T-helper 1 cell treated with Interleukin-12 subunit alpha and Interleukin-12 subunit beta and Interleukin-4 antibody, amounts not matched to agents 30 ng/mL and 1 ng/mL, for 36 hours (primary cell): Measurements from ENCODE around the gene SCRN2. TPM values are rescaled to one million over a fixed set of nuclear protein-coding genes. Genes with fewer than 3 reads are reported as not detected.

ENCODE experiments used
- intact Hi-C: fragments of 100-400 bp; cut with micrococcal nuclease; formaldehyde crosslinking; loops from one replicate; pipeline ENCODE4 v1.15.1; 2024
- total RNA-seq: library from RNA; stranded (reverse); gene quantifications from 2 replicates; pipeline ENCODE4 v1.2.3, GENCODE V29; 2022

The SCRN2 gene
- total RNA-seq, 1 donor from 2014 or later, result 28.7 TPM

DNA sequence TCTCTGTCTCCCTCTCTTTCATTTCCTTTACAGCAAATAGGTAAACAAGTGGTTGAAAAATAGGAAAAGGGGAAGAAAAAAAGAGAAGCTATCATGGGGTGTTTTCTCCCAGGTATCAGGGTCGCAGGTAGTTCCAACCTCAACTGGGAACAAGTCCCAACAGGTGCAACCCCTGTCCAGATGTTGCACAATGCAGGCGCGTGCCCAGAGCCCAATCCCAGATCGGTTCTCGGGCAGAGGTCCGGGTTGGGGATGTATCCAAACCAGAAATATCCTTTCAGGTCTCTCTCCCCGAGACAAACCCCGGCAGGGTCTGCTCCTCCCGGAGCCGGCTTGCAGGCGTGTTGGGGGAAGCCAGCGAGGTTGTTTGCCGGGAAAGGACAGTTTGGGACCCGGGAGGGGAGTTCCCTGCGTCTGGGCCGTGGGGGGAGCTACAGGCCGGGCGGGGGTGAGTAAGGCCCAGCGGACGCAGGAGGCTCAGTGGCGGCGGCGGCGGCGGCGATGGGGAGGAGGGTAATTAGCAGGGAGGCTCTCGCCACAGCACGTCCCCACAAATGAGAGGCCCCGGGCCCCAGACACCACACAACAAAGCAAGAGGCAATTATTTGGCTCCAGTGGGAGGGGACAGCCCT is 31.1 kb upstream of the SCRN2 start:
- intact Hi-C loops, result no loop called here

DNA sequence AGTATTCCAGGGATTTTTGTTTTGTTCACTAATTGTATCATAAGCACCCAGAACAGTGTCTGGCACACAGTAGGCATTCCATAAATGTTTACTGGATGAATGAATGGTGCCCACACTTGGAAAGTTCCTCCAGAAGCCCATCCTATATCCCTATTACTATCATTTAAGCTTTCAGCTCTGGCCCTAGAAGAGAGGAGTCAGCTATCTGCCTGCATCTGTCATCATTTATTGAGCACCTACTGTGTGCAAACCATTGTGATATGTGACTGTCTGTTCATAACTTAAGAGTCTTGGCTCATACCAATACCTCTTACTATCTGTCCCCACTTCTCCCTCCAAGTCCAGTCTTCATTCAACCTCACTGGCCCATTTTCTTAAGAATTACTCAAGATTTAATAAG is 30.0 kb upstream of the SCRN2 start:
- intact Hi-C loops, result no loop called here

DNA sequence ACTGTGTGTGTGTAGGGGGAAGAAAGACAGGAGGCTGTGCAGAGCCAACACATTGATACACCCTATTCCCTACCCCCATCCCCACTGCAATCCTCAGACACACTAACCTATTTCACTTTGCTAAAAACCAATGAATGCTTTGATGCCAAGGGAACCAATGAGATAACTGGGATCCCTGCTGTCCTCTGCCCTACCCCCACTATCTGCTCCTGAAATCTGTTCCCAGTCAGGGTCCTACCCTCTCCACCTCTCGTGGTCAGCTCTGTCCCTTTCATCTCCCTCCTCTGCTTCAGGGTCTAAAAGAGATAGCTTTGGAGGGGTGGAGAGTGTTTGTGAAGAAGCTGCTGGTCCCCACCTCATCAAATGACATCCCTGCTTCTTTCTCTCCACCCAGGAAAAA is 29.0 kb upstream of the SCRN2 start:
- intact Hi-C loops, result no loop called here

DNA sequence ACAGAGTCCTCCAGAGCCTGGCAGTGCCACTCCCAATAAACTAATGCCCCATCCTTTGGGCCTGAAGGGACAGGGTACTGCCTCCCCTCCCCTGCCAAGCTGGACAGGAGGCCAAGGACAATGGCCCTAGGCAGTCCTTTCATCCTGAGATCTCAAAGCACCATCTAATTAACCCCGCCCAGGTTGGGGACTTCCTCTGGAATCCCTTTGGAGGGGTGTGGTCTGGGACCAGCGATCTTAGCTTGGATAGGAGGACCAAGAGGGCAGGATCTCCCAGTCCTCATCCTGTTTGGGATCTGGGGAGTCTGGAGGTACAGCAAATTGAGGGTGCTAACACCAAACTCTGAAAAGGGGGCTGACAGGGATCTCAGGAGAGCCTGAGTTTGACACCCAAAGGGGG is 28.0 kb upstream of the SCRN2 start:
- intact Hi-C loops, result no loop called here

DNA sequence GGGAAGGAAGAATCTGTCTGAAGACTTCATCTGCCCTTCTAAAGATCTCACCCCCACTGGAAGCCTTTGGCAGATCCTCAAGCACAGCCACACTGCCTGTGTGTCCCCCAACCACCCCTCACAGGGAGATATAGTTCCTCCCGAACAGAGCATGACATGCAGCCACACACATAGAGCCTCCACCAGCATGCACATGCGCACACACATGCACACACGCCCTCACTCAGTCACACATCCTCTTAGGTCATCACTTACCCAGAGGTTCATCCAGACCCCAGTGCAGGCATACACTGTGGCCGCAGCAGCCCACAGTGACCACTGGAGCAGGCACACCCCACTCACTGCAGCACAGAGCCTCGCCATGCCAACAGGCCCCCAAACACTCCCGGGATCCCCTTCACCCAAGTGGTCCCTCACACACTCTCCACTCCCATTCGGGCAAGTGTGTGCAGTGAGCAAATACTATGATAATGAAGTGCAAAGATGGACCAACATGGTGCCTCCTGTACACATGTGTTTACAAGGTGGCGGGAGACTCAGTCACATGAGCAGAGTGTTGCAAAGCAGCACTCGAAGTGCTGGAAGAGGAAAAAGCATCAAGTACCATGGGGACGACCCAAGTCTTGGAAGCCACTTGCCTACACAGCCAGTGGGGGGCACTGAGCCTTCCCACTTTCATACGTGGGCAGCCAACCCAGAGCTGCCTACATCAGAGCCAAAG is 26.9 kb upstream of the SCRN2 start:
- intact Hi-C loops, result no loop called here

DNA sequence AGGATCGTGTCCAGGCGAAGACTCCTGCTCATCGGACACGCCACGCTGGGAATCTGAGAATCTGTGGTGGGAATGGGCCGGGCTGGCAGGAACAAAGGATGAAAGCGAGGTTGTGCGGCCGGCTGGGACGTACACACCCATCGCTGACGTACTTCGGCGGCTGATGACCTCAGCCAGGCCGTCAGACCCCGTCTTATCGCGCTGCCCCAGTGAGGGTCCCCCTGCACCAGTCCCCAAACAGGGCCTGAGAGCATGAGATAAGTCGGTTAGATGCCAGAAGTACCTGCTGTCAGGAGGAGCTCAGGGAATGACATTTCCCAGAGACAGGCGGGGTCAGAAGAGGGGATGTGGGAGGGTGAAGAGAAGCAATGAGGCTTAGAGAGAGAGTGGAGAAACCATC is 25.9 kb upstream of the SCRN2 start:
- intact Hi-C loops, result no loop called here

DNA sequence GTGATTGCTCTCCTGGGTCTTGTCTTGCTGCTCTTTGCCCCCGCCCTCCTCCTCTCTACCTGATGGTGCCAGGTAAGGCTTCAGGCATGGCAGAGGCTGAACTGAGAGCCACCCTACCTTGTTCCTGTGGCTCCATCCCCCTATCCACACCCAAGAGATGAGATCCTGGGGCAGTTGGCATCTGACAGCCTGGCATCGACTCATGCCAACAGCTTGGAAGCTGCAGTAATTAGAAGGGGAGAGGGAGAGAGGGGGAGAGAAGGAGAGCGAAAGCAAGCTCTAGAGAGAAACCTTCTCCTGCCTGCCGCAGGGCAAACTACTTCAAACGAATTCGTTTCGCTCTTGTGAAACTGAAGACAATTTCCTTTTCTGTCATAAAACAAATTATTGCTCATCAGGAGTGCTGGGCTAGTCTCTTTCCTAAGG is 23.7 kb upstream of the SCRN2 start:
- intact Hi-C loops, result no loop called here

DNA sequence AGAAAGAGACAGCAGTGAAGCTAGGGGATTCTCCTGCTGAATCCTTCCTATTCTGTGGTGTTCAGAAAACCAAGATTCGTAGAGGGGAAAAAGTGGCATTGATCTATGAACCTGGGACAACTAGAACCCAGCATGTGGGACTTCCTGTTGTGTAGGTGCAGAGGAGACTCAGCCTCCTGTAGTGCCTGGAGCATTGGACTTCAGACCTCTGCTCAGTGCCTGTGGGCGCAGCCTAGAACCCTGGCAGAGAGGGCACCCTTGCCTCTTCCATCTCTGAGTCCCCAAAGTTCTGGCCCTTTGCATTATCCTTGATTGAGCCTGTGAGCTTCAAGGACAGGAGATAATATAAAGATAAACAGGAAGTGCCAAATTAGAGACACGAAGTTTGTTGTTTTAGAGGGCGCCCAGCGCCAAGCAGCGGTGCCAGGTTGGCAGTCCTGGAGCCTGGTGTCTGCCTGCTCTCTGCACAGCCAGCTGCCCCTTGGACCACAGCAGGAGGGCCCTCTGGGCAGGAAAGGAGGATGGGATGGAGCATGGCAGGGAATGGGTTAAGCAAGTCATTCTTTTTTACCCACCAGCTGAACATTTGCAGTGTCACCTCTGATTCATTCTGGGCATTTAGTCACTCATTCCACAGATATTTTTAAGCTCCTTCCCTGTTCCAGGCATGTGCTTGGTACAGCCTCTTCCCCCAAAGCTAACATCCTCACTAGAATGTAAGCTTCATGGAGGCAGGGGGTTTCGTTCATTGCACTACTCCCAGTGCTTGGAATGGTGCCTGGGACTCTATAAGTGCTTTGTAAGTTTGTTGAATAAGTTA is 21.8 kb upstream of the SCRN2 start:
- intact Hi-C loops, result no loop called here

DNA sequence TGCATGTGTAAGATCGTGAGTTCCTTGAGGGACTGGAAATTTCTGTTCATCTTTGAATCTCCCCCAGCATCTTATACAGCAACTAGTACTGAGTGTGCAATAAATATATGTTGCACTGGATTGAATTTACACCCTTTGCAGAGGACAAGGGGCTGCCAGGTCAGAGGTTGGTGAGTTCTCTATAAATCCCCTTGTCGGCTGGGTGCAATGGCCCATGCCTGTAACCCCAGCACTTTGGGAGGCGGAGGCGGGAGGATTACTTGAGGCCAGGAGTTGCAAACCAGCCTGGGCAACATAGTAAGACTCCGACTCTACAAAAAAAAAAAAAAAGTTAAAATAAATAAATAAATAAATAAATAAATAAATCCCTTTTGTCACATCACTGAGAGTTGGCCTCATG is 19.3 kb upstream of the SCRN2 start:
- intact Hi-C loops, result no loop called here

DNA sequence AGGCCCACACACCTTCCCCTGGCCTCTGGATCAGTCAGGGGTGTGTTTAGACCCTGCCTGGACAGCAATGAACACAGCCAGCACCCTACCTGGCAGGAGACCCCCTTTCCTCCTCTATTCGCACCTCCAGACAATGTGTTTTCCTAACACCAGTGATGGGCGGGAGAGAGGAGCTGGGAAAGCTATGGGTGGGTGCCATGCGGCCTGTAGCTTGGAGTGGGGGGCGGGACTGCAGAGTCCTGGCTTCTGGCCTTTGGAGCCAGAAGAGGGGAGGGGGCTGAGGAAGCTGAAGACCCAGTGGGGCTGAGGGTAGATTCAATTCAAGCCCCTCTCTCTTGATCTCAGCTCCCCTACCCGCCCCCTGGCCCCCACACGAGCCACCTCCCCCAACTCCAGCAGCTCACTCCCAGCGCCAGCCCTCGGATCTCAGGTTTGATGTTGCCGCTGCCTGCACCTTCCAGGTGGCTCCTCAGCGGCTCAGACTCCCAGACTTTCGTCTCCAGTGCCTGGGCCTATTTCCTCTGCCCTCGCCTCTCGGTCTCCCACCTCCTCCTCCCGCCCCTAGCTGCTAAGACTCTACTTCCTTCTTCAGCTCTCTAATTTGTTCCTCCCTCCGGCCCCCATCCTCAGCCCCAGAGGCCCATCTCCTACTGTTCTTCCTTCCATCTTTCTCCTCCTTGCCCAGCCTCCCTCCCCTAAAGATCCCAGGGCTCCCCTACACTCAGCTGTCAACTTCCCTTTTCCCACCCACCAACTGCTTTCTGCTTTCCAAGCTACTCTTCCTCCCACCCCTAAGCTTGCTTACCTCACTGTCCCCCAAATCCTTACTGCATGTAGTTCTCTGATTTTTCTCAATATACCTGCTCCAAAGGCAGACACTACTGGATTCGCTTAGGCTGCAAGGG is 16.7 kb upstream of the SCRN2 start:
- intact Hi-C loops, result no loop called here

DNA sequence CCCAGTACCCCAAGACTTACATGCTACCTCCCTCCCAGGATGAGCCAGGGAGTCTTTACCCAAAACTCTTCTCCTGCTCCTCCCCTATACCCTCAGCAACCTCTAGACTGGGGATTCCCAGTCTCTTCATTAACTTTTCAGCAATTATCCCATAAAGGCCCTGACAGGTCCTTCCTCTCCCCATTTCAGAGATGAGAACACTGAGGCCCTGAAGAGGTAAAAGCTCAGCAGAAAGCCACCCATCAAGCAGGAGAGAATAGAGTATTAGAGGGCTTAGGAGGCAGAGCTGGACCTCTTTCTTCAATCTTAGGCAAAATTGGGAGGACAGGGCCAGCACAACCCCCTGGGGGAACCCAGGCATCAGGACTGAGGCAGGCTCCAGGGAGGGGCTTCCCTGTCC is 15.8 kb upstream of the SCRN2 start:
- intact Hi-C loops, result no loop called here

DNA sequence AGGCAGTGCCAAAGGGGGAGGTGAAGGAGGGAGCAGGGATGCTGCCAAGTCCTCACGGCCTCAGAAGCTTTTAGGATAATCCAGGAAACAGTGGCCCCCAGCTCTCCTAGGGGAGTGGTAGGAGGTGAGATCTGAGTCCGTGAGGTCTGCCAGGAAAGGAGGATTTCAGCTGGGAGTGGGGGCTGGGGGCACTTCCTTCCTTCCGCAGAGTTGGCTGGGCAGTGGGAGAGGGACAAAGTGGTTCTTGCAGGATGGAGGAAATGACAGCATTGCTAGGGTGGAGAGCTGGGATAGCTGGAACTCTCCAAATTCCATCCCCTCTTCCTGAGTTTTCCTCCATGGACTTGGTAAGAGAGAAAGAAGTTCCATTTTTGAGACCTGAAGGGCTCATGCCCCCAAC is 14.7 kb upstream of the SCRN2 start:
- intact Hi-C loops, result no loop called here

DNA sequence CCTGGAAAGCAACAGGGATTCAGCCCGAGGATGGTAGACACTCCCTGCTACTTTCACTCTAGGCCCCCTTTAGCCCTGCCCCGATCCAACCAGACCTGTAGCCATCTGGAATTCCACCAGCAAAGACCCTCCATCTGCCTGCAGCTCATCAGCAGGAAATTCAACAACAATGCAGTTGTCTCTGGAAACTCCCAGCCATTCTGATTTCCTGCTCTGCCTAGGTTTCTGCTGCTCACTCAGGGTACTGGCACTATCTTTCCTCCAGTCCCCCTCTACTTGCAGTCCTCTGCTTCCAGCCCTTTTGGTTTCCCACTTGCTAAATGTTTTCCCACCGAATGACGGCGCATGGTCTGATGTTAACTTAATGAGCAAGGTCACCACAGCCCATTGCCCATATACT is 12.5 kb upstream of the SCRN2 start:
- intact Hi-C loops, result no loop called here

DNA sequence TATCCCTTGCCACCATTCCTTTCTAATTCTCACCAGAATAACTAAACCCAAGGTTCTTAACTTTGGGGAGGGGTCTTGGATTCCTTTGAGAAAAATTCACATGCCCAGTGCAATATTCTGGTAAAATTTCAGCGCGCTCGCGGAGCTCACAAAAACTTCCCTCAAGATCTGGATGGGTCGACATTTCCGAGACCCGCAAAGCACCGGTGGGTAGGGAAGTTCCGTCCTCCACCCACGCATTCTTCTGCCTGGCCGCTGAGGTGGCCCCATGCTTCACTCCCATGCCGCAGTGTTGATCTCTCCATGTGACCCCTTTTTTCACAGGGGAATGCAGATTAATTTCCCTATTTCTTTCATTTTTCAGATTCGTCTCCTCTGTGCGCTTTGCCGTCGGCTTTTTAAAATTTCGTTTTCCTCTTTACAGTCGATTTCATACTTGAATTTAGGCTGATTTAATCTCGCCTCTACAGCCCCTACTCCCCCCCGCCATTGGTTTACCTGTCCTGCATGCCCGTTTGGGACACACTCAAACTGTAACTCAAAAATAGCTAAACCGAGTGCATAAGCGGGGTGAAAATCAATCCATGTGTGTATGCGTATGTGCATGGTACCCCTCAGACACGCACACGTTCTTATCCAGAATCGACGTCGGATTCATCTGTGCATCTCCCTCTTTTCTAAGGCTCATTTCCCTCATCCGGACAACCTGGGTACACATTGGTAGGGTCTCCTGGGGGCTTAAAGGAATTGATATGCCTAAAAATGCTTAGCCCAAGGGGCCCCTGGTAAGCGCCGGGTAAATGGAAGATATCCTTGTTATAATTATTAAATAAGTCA is 11.3 kb upstream of the SCRN2 start:
- intact Hi-C loops, result loop anchor here (1.0 kb wide), 1 partner anchor 8 kb away; no protein-coding TSS in a partner anchor

DNA sequence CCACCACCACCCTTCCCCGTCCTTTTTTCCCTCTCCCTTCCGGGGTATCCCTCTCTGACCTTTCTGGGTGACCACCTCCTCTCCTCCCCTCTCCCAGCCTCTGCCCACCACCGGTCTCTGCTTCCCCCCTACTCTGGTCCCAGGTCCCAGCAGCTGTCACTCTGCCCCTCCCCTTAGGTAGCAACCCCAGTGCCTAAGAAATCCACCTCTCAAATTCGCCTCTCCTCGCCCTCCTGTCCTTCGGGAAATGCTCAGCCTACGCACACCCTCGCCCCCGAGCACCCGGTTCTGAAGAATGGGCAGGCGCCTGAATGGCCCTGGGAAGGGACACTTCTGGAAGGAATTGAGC is 10.7 kb upstream of the SCRN2 start:
- intact Hi-C loops, result loop anchor here (1.0 kb wide), 1 partner anchor 7 kb away; no protein-coding TSS in a partner anchor

DNA sequence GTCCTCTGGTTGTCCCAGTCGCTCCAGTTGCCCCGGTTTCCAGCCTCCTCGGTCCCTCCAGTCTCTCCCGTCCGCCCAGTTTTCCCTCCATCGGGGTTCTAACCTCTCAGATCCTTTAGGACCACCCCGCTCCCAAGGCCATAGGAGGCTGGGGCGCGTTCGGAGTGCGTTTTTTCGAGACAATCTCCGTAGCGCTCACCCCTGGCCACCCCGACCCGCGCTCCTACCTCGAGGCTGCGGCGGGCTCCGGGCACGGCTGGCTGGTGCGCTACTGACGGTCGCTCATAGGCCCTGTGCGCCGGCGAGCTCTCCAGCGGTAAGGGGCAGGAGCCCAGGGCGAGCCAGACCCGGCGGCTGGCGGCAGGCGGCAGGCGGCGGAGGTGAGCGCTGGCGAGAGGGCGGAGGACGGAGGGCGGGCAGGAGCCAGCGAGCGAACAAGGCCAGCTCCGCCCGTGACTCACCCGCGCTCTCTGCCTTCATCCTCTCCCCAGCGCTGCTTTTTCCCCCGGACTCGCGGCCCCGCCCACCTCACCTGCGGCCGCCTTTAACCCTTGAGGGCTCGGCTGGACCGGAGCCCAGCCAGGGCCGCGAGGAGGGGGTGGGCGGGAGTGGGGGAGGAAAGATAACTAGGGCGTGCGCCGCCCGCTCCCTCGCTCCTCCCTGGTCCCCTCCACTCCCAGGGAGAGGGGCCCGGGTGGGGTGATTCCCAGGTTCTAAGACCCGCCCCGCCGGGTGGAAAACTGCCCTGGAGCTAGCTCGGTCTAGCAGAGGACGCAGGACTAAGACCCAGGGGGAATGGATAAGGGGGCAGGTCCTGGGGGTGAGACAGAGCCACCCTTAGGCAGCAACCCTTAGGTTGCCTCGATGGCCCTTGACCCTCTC is 9.9 kb upstream of the SCRN2 start, which contains the start of gene SP6:
TSS of gene SP6 (minus strand) at position 472 of the 882 bp plus-strand sequence. CDS start 2,734 bp downstream, outside the sequence.
- intact Hi-C loops, result no loop called here

DNA sequence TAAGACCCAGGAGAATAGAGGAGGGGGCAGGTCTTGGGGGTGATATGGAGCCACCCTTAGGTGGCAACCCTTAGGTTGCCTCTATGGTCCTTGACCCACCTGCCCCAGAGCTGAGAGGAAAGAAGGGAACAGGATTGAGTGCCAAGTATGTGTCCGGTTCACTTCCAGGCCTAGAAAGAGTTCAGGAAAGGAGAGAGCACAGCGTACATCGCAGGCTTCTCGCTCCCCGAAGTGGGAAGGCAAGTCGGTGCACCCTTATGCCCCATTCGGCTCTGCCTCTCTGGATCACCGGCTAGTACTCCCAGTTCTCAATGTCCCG is 9.3 kb upstream of the SCRN2 start:
- intact Hi-C loops, result no loop called here

DNA sequence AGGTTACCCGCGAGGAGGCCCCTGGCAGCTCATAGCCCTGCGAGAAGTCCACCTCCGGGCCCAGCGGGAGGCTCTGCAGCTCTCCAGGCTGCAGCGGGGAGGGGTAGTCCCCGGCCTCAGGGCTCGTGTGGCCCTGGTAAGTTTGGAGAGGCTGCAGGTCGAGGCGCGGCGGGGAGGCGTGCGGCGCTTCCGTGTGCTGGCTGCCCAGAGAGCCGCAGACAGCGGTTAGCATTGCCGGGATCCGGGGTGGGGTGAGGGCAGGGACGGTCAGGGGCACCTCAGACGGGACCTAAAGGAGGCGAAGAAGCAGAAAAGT is 7.1 kb upstream of the SCRN2 start:
- intact Hi-C loops, result no loop called here

DNA sequence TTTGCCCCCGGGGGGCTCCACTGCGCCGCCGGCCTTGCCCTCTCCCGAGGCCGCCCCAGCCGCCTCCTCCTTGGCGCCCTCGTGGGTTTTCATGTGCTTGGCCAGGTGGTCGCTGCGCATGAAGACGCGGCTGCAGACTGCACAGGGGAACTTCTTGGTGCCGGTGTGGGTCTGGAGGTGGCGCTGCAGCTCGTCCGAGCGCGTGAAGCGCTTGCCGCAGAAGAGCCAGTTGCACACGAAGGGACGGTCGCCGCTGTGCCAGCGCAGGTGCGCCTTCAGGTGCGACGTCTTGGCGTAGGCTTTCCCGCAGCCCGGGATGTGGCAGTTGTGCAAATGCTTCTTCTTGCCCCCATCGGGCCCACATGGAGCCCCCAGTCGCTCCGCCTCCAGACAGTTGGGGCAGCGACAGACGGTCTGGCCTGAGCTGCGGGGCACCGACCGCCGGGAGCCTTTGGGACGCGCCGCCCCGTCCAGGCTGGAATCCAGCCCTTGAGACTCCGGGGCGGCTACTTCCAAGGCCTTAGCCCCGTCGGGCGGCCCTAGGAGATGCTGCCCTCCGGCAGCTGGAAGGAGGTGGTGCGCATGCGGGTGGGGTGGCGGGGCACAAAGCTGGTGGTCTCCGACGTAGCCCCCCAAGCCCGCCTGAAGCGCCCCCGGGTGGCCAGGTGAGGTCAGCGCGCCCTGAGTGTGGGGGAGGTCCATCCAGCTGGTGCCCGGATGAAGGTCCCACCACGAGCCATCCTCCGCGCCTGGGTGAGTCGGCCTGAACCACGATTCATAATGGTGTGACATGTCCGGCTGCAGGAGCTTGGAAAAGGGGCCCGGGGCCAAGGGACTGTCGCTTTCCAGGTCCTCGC is 6.5 kb upstream of the SCRN2 start:
- intact Hi-C loops, result no loop called here
